ENCODE measurements around the gene IRF2.
"Not testable (repeated sequence)": the region's sequence is repeated elsewhere in the genome, so short reads cannot be mapped to it uniquely, and the experiment has no call there.

IRF2 gene

DNA sequence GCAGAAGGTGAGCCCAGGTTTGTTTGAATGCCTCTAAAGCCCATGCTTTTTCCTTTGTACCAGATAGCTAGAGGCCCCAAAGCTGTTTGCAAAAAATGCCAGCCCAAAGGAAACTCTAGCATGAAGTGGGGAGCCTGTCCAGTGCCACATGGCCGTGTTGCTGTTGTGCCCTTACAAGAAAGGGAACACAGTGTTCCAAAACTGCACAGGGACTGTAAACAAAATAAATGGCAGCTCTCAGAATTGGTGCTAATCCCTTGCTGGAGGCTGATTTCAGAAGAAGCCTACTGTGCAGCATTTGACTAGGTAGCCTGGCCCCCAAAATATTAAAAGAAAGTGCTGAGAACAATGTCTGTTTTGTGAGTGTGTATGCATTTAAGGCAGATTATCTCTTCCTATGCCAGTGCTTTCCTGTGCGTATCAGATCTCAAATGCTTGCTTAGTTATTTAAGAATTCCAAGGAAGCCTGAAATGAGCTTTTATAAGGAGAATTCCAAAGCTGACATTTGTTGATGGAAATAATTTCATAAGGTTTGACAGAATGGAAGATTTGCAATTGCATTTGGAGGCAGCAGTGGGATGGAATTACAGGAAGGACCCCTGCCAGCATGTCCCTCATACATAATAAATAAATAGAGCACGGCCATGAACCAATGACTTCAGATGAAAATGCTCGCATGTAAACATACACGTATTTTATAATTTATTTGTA, 115.7 kb downstream of the IRF2 start:
- DNase-seq: no peak

DNA sequence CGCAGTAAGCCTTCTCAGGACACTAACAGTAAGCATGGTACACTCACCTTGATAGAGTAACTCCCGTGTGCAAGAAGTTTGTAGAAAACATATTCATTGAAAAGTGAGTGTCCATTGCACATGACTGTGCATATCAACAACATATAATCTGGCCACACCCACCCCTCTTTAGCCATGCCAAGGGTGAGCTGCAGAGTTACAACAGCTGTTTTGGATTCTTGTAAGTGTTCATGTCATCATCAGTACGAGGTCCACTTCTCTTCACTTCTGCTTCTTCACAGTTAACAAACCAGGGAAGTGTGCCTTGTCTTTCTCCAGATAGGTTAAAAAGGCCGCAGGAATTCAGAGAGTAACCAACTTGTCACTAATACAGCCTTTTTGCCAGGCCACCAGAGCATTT, 116.6 kb downstream of the IRF2 start:
- DNase-seq: no peak

DNA sequence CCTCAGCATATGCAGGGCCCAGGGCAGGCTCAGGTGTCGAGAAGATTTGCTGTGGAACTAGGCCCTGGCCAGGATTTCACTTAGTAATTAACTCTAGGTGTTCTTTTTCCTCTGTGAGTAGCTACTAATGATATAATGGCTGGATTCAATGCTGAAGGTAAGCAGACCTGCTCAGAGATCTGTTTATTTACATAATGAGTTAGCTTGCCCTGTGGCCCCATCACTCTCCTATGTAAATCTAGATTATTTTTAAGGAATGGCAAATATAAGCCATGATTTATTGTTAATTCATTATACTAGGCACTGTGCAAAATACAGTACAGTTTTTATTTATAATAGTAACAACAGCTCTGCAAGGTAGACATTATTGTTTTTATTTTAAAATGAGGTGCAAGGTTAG, 117.2 kb downstream of the IRF2 start:
- peak; percentile 41 for DNase-seq

DNA sequence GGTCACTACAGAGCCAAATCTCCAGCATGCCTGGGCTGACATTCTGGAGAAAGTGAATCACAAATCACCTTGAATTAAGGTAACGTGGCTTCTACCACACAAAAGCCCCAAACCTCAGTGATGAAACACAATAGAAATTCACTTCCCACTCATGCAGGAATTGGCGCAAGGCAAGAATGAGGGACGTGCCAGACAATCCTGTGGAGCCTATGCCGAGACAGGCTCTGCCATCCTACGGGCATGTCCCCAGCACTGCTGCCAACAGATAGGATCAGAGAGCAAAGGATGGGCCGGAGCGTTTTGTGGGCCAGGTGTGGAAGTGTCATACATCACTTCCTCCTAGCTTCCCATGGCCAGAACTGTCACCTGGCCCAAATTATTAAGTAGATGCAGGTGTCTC, 118.0 kb downstream of the IRF2 start:
- no peak for DNase-seq

DNA sequence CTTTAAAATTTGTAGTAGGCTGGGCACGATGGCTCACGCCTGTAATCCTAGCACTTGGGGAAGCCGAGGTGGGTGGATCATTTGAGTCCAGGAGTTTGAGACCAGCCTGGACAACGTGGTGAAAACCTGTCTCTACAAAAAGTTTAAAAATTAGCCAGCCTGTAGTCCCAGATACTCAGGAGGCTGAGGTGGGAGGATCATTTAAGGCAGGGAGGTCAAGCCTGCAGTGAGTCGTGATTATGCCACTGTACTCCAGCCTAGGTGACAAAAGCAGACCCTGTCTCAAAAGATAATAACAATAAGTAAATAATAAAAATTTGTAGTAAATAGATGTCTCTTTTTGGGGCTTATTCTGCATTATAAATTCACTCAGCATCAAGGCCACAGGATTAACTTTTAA, 118.5 kb downstream of the IRF2 start:
- no peak for DNase-seq

DNA sequence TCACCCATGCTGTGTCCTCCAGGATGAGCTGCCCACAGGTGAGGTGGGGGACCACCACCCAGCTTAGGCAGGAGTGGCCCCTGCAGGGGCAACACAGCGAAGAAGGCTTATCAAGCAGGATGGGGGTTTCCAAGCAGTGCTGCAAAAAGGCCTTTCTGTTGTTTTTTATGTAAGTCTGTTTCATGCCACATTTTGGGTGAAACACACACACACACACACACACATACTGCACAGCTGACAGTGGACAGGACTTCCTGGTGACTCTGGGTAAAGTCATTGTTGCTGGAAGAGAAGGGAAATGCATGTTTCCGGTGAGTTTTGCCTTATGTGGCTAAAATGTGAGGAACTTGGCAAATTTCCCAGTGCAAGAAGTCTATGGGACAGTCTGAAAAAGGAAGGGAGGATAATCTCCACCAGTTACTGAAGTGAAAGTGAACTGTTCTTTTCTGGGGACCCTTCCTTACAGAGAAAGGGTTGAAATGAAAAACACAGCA, 119.2 kb downstream of the IRF2 start:
- DNase-seq: no peak

DNA sequence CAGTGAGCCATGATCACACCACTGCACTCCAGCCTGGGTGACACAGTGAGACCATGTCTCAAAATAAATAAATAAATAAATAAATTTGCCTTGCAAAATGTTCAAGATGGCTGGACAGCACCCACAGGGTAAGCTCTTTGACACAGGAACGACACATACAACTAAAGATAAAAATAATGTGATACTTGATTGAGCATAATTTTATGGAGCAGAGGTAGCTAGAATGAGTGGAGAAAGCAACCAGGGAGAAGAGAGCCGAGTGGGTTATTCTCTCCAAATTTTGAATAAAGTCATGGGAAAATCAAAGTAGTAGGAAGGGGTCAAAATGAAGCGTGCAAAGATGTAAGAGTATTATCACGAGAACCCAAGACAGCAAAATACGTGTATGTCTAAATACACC, 121.5 kb downstream of the IRF2 start:
- no peak for DNase-seq

DNA sequence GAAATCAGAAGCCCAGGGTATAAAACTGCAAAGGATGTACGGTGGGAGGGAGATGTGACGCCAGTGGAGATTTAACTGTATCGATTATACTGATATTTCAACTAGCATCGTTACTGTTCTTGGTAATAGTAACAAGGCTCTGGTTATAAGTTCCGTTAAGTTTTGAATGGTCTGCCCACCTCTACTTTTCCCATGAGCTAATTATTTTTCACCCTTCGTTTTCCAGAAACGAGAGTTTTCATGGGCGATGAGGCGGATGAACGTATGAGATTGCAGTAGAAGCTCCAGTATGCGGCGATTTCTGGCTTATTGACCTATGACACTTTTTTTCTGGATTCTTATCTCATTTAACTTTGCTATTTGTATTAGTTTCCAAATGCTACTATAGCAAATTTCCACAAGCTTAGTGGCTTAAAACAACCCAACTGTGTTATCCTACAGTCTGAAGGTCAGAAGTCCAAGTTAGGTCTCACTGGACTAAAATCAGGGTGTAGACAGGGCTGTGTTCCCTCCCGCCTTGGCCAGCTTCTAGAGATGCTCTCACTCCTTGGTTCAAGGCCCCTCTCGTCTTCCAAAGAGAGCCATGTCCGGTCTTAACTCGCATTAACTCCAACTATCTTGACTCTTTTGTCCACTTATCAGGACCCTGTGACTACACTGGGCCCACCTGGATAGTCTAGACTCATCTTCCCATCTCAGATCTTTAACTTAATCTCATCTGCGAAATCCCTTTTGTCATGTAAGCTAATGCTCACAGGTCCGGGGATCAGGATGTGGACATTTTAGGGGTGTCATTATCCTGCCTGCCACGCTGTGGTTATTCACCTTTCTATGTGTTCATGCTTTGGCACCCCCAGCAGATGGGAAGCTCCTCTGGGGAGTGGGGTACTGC, 122.5 kb downstream of the IRF2 start:
- DNase-seq: no peak

DNA sequence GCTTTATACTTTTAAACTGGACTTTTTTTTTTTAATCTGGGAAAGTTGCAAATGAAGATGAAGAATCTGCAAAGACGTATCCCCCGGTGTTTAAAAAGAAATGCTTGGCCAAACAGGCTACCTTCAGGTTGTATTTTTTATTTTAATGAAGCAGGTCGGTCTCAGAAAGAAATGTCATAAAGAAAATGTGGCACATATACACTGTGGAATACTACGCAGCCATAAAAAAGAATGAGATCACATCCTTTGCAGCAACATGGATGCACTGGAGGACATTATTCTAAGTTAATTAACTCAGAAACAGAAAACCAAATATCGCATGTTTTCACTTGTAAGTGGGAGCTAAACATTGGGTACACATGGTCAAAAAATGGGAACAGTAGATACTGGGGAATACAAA, 123.4 kb downstream of the IRF2 start:
- DNase-seq: no peak

DNA sequence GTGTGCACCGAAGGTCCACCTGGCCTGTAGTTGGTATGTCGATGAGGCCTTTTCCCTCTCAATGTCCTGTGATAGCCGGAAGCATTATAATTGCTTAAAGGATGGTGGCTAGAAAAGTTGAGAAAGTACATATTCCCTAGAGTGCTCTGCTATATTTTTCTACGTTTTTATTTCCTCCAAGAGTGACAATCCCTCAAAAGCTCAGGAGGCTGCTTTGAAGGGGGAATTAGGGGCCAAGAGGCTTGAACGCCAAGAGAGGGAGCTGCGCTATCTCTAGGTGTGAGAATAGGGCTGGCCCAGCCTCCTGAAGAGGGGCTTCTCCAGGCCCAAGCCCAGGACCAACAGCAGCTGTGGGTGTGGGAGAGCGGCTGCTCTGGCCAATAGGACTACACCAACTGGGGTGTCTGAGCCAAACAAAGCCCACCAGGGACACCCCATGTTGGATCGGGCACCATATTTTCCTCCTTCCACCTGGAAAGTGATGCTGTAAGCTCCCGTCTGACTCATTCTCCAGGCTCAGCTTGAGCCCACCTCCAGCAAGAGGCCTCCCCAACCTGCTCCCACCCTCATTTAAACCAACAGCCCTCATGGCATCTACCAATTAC, 124.0 kb downstream of the IRF2 start:
- DNase-seq: no peak

DNA sequence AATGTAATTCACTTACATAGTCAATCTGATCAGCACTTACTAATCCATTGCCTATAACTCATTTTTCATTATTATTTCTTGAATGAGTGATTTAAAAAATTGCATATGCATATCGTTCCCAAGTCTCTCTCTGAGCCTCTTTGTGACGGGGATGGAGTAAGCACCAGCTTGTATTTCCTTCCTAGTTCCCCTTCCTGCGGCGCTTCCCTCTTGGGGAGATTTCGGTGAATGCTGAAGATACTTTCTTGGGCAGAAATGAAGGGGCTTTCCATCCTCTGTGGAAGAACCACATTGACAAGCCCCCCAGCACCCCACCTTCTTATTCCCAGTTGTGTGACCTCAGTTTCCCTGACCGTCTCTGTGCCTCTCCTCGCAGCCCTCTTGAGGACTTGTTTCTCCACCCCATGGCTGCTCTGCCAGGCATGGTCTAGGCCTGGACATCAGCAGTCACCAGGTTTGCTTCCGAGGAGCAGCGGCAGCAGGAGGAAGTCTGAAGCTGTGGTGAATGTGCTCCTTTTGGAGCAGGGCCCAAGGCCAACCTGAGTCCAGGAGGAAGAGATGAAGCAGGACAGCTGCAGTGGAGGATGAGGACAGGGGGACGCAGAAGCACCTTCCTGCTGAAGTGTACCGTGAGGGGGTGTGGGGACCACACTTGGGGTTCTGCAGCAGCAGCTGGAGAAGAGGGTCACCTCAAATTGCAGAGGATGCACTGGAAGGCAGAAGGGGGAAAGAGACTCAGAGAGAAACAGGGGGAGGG, 124.9 kb downstream of the IRF2 start:
- DNase-seq: no peak

DNA sequence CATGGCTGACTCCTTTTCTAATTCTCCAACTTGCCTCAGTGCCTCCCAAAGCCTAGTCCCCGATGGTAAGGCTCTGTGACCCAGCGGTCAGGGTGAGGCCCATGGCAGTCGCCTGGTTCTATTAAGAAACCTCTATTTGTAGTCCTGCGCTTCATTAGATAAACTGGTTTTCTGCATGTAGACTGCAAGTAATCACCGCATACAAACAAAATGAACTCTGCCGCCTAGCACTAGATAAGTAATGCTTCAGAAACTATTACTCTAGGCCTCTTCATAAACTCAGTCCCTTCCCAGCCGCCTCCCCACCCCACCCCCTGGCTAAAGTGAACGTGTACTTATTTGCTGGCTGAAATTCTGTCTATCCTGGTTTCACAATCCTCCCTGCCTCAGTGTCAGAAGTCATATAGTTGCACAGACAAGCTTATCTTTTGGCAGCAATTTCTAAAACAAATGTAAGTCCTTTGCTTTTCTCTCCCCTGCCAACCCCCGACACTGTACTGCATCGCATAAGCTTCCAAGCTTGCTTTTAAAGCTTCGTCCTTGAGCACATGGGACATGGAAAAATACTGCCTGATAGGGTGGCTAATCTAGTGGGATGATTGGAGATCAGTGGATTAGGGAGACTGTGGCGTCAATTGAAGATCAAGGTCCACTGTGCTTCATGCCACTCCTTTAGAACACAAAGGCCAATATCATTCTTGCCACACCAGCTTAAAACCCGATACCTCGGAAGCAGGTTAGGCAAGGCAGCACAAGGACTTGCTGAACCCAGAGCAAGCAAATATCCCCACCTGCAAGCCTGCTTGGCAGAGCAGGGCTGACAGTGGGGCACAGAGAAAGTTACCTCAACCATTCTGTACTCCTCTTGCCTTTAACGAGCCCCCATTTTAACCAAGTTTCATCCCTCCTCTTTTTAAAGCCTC, 125.8 kb downstream of the IRF2 start:
- DNase-seq: peak; percentile 3

DNA sequence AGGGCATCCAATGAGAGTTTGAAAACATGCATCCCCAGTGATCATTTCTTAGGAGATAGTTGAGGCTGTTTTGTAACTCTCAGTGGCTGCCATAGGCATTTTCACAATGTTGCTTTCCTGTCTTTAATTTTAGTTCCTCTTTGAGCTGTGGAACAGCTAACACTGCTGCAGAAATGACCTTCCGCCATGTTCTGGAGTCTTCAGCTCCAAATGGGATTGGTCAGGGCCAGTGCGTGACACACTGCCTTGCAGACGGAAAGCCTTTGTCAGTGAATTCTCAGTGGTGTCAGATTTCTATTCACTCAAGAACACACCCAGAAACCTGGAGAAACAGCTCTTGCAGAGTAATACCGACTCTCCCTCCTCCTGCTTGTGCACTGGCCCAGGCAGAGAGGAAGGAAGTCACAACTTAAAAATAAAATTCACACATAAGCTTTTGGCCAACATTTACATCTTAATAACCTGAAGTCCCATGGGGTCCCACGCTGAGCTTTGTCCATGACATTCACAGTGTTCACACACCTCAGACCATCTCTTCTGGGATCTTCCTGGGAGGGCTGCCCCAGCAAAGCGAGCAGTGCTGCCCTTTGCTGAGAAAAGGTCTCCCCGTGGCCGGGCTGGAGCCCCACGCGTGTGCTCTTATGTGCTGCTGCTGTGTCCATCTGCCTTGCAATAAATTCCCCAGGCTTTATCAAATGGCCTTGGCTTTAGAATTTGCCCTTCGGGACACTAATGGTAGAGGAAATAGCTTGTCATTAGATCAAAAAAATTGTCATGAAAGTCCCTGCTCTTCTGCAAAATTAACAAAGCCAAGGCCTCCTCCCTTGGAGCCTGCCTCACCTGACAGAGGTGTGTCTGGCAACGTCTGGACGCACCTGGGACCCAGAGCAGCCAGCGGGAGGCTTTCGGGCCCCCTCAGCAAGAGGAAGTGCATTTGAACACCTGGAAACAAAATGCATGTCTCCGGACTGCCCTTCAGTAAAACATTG, 126.8 kb downstream of the IRF2 start:
- peak; percentile 6 for DNase-seq

DNA sequence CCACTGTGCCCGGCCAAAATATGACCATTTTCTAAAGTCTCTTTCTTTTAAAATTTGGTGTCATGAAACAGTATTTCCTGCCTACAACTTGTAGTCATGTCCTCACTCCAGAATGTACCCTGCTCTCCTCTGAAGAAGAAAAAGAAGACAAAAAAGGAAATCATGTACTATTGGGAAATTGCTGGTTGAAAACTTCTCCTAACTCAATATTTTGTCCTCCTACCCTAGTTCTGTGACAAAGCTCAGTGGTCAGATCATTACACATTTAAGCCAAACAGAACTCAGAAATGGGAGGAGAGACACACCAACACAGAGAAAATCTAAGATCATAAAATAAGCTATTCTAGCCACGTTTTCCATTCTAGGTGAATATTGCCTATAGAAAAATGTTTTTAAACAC, 127.7 kb downstream of the IRF2 start:
- DNase-seq: no peak

DNA sequence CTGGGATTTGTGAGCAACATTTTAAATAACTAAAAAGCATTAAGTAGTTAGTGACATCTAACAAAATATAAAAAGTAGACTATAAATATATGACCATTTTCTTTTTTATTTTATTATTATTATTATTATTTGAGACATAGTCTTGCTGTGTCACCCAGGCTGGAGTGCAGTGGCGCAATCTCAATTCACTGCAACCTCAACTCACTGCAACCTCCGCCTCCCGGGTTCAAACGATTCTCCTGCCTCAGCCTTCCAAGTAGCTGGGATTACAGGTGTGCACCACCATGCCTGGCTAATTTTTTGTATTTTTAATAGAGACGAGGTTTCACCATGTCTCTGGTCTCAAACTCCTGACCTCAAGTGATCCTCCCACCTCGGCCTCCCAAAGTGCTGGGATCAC, 128.1 kb downstream of the IRF2 start:
- DNase-seq: not testable (repeated sequence)

DNA sequence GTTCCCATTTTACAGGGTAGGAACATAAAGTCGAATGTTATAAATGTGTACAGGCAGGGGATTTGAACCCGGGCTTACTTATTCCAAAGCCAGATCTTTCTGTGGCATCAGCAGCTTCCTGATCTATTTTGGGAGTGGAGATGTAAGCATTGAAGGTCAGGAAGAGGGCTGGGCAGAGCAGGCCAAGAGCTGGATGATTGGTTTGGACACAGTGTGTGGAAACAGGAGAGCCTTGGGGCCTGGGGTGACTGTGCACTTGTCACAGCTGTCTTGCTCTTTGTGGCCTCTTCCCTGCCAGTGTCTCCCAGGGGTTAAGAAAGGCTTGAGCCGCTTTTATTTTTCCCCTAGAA, 128.8 kb downstream of the IRF2 start:
- DNase-seq: no peak

DNA sequence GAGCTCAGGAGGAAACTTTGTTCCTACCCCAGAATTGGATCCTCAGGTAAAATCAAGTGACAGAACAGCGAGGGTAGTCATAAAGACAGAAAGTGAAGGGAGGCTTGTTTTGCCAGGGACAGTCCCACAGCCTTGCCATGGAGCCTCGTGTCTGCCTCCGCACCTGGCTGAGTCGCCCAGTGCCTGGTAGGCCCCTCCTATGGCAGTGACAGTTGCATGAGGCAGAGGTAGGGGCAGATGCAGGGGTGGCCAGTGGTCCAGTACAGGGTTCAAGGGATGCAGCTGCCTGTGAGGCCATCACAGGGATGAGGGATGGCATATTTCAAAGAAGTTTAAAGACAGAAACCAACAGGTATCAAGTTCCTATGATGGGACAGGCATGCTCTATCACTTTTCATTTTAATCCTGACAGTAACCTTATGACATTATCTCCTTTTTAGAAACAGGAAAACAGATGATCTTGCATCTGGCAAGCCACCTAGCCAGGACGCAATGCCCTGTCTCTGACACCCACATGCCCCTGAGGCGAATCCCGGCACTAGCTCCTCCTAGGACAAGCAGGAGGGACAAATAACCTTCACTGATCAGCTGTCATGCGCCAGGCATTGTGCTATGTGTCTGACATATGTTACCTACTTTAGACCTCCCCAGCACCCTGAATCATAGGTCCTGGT, 129.3 kb downstream of the IRF2 start:
- DNase-seq: no peak

DNA sequence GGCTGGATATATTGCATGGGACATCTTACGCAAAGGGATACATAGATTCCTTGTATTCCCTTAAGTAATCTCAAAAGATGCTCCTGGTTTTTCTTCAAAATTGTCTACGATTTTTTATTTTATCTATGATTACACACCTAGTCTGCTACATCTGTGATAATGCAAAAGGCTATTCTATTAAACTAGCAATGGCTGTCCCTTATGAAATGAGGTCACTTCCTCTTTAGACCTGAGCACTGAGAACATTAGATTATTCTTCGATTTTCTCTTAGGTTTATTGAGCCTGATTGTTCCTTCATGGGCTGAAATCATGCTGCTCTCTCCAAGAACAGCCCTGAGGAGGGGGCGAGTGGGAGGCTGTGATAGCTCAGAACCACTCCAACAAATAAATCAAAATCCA, 129.9 kb downstream of the IRF2 start:
- DNase-seq: no peak

DNA sequence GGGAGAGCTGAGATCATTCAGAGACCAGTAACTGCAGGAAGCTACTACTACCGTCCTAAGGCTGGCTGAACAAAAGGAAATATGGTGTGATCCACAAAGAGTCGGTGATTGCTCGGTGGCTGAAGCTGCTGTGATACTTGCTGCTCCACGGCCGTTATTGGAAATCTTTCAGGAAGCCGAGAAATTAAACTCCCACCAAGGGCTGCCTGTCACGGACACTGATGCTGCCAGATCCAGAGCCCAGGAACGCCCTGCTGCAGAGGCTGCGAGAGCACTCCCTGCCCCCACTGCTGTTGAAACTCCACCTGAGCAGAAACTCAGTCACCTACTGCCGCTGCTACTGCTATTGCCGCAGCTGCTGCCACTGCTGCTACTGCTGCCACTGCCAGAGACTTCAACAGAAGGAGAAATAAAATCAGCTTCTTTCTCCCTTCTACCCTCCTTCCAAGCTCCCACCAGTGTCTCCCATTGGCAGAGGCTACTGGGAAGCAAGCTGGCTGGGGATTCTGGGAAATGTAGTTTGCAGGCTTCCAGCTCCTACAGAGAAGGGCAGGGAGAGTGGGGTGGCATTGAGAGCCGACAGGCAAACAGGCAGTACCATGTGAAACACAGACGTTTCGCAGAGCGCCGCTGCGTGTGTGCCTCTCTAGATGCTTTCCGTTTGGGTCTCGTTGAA, 130.7 kb downstream of the IRF2 start:
- DNase-seq: peak; percentile 72

DNA sequence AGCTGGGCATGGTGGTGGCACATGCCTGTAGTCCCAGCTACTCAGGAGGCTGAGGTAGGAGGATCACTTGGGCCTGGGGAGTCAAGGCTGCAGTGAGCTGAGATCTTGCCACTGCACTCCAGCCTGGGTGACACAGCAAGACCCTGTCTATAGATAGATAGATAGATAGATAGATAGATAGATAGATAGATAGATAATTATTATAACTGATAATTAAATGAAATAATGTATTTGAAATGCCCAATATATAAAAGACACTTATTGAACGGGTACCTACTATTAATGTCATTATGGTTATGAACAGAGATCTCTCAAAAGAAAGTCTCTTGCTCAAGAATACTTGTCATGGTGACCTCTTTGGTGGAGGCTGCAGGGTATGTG, 131.5 kb downstream of the IRF2 start:
- not testable (repeated sequence) for DNase-seq

All from NCI-H526 treated with DMSO at 0.1 percent for 48 hours (cell line).